GM12872 (cell line): Measurements from ENCODE around the gene LGI1.

Experiments
- TF ChIP-seq, protein P1 (sequence below): IDR thresholded peaks from 3 replicates; pipeline ENCODE4 v1.5.1; 2011; ENCODE audit warnings: low read depth, mild to moderate bottlenecking, low read length, moderate library complexity; ENCODE audit not compliant: insufficient read depth

Gene LGI1

DNA sequence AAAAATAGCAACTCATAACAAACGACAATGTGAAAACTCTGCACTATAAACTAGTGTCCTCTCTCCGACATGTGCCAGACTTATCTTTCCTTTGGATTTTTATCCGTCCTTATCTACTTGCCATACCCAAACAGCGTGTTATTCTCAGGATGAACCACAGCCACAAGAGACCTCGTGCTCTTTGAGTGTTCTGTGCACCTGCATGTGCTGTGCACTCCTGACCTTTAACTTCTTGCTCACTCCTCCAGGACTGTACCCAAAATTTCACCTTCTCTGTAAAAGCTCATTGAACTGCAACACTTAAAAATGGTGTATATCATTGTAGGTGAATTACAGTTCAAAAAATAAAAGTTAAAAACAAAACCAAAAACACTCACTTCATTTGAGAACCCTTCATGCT is 78.0 kb downstream of the LGI1 start:
- TF ChIP-seq, protein P1, sequence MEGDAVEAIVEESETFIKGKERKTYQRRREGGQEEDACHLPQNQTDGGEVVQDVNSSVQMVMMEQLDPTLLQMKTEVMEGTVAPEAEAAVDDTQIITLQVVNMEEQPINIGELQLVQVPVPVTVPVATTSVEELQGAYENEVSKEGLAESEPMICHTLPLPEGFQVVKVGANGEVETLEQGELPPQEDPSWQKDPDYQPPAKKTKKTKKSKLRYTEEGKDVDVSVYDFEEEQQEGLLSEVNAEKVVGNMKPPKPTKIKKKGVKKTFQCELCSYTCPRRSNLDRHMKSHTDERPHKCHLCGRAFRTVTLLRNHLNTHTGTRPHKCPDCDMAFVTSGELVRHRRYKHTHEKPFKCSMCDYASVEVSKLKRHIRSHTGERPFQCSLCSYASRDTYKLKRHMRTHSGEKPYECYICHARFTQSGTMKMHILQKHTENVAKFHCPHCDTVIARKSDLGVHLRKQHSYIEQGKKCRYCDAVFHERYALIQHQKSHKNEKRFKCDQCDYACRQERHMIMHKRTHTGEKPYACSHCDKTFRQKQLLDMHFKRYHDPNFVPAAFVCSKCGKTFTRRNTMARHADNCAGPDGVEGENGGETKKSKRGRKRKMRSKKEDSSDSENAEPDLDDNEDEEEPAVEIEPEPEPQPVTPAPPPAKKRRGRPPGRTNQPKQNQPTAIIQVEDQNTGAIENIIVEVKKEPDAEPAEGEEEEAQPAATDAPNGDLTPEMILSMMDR = no peak

DNA sequence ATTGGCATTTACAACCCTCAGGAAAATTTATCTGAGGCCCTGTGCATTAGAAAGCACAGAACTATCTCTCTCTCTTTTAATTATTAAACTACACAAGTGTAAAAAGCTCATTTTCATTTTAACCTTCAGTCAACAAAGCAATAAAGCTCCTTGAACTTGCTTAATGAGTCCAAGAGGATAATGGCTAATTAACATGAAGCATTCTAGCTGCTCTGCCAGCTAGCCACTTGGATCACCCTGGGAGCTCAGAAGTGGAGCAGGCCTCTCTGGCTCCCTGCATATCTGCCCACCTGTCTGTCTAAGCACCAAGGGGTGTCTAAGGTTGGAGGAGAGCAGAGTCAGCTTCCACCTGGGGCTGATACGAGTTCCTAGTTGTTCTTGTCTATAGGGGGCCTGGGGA is 80.1 kb downstream of the LGI1 start:
- TF ChIP-seq, protein P1 = no peak

DNA sequence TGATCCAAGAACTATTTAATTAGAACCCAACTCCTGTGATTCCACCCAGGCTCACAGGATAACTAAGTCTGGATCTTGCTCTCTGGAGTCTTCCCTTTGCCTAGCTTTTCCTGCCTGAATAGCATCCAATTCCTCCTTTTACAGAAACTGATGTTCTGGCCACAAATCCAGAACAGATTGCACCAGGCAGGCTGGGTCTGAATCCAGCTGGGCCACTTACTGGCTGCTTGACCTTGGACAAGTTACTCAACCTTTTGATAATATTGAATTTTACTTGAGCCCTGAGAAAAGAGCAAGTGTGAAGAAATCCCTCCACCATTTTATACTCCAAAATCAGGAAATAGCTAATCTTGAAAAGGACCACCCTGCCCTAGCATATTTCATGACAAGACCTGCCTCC is 80.5 kb downstream of the LGI1 start:
- TF ChIP-seq, protein P1 = no peak

DNA sequence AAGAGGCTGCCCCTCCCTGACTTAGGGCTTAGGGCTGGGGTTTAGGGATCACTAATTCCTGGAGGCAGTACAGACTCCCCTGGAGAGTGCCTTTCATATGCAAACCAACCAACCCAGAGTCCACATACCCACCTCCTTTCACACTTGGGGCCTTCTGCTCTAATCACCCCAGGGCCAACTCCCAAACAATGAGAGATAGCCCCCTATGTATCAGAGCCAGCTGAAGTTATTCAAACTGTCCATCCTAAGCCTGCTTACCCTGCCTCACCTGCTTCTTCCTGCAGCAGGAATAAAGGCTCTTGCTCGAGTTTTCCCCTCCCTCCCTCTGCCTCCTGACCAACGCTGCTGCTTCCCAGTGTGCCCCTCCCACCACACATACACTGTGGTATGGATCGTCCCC is 84.2 kb downstream of the LGI1 start:
- TF ChIP-seq, protein P1 = no peak

DNA sequence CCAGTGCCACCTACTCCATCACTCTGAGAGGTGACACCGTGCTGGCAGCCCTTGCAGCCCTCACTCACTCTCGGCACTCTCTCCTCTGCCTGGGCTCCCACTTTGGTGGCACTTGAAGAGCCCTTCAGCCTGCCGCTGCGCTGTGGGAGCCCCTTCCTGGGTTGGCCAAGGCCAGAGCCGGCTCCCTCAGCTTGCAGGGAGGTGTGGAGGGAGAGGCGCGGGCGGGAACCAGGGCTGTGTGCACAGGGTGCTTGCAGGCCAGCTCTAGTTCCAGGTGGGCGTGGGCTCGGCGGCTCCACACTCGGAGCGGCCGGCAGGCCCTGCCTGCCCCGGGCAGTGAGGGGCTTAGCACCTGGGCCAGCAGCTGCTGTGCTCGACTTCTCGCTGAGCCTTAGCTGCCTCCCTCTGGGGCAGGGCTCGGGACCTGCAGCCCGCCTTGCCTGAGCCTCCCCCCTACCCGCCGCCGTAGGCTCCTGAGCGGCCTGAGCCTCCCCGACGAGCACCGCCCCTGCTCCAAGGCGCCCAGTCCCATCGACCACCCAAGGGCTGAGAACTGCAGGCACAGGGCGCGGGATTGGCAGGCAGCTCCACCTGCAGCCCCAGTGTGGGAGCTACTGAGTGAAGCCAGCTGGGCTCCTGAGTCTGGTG is 87.4 kb downstream of the LGI1 start:
- TF ChIP-seq, protein P1 = no peak
